GM21381 (cell line): Measurements from ENCODE around the gene HPS4.

Experiments used
- ATAC-seq: cut with Tn5 transposase; IDR thresholded peaks from one replicate; pipeline ENCODE4 v1.9.1; 2021; ENCODE audit warnings: mild to moderate bottlenecking, moderate library complexity; ENCODE audit not compliant: unreplicated experiment

Gene HPS4

GRCh38 chr22:26499188-26499703, 15.7 kb upstream of the HPS4 start:
- ATAC-seq, result no peak

DNA sequence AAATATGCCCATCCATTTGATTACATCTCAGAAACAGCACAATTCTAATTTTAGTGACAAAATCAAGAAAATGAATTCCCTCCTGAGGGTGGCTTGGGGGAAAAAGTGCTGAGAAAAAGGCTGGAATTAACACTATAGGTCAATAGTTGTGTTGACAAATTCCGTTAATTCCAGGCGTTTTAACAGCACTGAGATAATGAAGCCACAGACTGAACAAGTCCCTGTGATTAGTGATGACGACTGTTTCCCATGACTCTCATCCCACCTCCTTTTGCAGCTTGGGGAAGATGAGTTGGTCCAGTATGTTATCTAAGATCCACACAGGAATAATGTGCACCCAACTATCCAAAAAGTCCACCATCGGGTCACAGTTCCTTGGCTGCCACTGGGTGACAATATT, 12.9 kb upstream of the HPS4 start:
- ATAC-seq, result no peak

- ATAC-seq, result no peak
Observed at GRCh38 chr22:26494506-26494905, 10.9 kb upstream of the HPS4 start.

GRCh38 chr22:26492220-26492619, 8.6 kb upstream of the HPS4 start:
- no peak for ATAC-seq

DNA sequence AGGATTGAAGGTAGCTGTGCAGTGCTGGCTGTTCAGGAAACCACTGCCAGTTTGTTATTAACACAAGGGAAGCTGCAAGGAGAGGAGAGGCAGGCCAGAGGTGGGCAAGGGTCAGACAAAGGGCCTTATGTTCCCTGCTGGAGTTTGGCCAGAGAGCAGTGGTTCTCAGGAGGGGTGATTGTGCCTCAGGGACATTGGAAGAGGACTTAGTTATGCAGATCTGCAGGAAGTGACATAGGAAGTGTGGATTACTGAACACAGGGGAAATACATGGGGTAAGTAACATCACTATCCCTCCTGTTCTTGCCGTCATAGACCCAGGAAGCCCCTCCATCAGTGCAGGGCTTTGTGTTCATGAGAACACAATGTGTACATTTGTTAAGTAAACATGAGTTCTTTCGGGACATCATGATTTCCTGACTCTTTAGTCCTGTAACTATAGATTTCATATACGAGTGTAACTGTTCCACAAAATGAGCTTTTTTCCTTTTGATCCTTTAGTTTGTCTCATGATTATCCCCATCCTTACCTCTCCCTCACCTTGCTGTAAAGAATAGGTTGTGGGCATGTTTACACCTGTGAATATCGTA, 6.0 kb upstream of the HPS4 start:
- ATAC-seq, result no peak

DNA sequence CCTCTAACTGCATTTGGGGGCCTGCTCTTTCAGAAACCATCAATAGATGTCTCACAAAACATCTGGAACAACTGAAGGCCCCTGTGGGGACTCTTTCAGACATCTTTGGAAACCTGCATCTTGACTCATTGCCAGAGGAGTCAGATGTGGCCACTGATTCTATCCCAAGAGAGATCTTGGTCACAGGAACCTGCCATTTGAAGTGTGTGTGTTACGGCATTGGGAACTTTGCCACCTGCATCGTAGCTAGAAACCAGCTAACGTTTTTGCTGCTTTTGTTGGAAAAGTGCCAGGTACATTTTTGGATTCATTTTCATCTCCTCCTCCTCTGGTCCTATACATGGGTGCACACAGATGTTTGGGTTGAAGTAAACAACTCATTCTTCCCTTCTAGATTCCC, 4.4 kb upstream of the HPS4 start:
- ATAC-seq, result no peak

- ATAC-seq, result no peak
Observed at GRCh38 chr22:26486394-26486793, 2.8 kb upstream of the HPS4 start.

- ATAC-seq, result no peak
Observed at GRCh38 chr22:26485806-26486390, 2.3 kb upstream of the HPS4 start.

GRCh38 chr22:26485013-26485412, 1.4 kb upstream of the HPS4 start:
- no peak for ATAC-seq

GRCh38 chr22:26484360-26484706, 750 bp upstream of the HPS4 start:
- no peak for ATAC-seq

DNA sequence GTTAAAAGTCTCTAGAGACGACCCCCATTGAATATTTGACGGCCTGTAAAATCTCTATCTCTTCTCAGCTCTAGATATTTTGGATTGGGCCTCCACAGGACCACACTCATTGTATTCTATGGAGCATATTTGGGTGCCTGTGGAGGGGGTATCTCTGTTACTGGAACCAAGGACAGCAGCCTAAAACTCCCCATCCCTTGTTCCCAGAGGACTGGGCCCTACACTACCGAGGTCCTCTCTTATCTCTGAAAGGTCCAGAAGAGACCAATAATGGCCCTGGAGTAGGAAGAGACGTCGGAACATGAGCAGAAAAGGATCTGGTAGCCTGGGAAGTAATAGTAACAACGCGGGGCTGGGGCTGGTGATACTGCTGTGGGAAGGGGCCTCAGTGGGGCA, 542 bp downstream of the HPS4 start:
- no peak for ATAC-seq

DNA sequence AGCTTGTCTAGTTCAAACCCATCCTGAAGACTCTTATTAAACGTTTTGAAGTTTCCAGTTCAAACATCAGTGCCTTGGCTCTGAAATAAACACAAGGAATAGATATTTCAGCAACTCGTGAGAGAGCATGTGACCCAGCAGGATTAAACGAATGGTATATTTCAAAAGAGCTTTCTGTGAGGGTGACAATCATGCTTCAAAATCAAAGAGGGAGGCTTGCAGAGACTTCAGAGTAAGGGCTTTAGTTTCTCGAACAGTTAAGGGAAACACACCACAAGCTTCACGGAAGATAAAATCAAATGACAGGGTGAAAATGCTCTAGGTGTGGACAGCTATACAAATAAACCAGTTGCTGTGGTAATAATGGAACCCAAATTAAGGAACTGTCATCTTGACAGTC, 1.4 kb downstream of the HPS4 start:
- ATAC-seq, result no peak

GRCh38 chr22:26481694-26482093, 1.9 kb downstream of the HPS4 start:
- no peak for ATAC-seq

DNA sequence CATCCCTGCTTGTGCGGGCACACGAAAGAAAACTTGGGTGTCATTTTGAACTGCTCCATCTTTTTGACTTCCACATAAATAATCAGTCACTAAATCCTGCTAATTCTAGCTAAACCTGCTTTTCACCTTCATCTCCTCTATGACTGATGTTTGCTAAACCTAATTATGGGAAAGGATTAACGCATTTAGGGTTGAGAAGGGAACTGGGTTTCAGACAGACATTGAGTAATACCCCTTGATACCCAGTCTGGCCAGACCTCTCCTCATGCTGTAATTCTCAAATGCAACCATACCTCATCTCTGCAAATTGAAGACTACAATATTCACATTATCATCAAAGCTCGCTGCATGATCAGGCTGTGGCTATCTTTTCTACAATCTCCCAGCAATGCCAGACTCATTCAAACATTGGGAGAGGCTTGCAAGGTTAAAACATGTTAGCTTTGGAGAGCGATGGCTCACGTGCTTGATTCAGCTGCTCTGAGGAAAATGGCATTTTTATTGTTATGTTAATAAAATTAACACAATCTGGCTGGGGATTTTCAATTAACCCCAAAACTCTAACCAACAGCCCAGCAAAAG, 2.4 kb downstream of the HPS4 start:
- no peak for ATAC-seq

GRCh38 chr22:26480611-26480932, 3.0 kb downstream of the HPS4 start:
- ATAC-seq, result no peak

DNA sequence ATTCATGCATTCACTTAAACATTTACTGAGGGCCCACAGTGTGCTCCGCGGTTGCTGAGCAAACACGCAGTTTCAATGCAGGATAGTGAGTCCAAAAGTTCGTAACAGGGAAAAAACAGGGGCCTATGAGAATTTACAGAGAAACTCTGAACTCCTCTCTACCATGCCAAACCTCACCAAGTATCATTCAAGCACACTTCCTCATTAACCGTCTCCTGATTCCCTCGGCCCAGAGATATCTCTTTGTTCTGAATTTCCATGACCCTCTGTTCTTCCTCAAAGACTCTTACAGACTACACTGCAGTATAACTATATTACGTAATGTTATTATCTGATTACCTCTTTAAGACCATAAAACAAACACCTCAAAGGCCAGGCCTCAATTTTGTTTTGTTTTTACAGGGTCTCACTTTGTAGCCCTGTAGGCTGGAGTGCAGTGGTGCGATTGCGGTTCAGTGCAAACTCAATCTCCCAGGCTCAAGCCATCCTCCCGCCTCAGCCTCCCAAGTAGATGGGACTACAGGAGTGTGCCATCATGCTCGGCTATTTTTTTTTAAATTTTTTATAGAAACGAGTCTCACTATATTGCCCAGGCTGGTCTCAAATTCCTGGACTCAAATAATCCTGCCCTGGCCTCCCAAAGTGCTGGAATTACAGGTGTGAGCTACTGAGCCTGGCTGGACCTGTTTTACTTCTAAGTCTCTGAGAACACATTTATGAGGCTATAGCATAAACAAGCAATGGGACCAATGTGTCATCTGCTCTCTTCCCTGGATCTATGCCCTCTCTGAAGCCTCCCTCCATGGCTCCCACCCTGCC, 3.6 kb downstream of the HPS4 start:
- no peak for ATAC-seq

GRCh38 chr22:26479043-26479791, 4.4 kb downstream of the HPS4 start:
- no peak for ATAC-seq

DNA sequence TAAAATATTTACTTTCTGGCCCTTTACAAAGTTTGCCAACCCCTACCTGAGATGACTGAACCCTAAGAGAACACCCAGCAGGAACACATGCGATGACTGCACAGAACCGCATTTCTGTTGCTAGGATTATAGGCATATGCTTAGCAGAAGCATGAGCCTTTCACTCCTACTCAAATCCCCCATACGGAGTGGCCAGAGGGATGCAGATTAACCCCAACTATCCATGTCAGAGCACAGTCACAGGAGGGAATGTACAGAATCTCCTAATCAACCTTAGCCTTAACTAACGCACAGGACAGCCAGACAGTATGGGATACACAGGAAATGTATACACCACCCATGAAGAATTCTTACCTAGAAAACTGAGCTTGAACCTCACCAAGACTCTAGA, 6.2 kb downstream of the HPS4 start:
- ATAC-seq, result no peak

DNA sequence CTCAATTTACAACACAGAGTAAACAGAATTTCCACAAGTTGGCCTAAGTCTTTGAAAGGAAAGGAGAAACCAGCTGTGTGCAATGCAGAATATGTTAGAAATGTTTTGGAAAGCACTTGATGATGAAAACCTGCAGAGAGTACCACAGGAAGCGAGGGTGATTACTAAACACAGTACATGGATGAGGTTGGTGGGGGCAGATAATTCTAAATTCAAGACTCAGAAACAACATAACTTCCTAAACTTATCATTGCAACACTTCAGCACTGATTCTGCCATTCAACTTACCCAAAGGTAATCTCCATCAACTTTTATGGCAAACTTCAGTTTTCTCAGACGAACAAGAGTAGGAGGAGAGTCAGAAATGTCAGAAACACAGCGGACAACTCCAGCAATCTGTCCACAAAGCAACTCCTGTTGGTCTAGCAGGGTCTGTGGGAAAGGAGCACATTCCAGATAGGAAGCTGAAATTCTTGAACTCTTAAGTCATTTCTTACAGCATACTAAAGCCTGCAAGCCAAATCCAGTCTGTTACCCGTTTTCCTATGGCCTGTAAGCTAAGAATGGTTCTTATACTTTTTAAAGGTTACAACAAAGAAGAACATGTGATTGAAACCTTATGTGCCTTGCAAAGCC, 6.8 kb downstream of the HPS4 start:
- ATAC-seq, result no peak

GRCh38 chr22:26474682-26475081, 8.9 kb downstream of the HPS4 start:
- no peak for ATAC-seq

GRCh38 chr22:26471522-26471921, 12.1 kb downstream of the HPS4 start:
- no peak for ATAC-seq
